Testis (tissue), 3 donors: ENCODE data around the gene CIITA. TPM values are rescaled to one million over a fixed set of nuclear protein-coding genes. Genes with fewer than 3 reads are reported as not detected.
"Not testable (repeated sequence)": the region's sequence is repeated elsewhere in the genome, so short reads cannot be mapped to it uniquely, and the experiment has no call there.

Experiments
- DNase-seq: peaks from one replicate; pipeline ENCODE4 v3.0.0-alpha.2; 2019
- H3K27ac ChIP-seq, 2 donors: fragments of 200-600 bp; sonication (generic); one replicate each; pipeline ENCODE4 v1.5.1; 2019
- H3K27me3 ChIP-seq: fragments of 200-600 bp; sonication (generic); one replicate; pipeline ENCODE4 v1.5.1; 2019
- H3K36me3 ChIP-seq: fragments of 200-600 bp; sonication (generic); one replicate; pipeline ENCODE4 v1.5.1; 2017; ENCODE audit warnings: low read depth; ENCODE audit errors: missing control alignments
- H3K4me1 ChIP-seq: fragments of 200-600 bp; sonication (generic); one replicate; pipeline ENCODE4 v1.5.1; 2019
- H3K4me3 ChIP-seq, 2 donors: fragments of 200-600 bp; sonication (generic); one replicate each; pipeline ENCODE4 v1.5.1; 2017 to 2019
- H3K9me3 ChIP-seq: fragments of 200-600 bp; sonication (generic); one replicate; pipeline ENCODE4 v1.5.1; 2017
- POLR2A ChIP-seq: fragments of 450-650 bp; IDR thresholded peaks from one replicate; pipeline ENCODE4 v1.6.1; 2017; ENCODE audit warnings: antibody characterized with exemption, mild to moderate bottlenecking, moderate library complexity
- WGBS, 2 donors: methylation state at CpG; one replicate each; pipeline ENCODE4 v1.1.5; 2018; 5-methylcytosine and 5-hydroxymethylcytosine counted together
- intact Hi-C: fragments of 100-400 bp; cut with DNase I; formaldehyde crosslinking; loops from one replicate; pipeline ENCODE4 v1.15.1; 2023; ENCODE audit warnings: low total_unique reads
- polyA plus RNA-seq: library from polyadenylated mRNA; stranded (reverse); fragments of 350-450 nt; fragmentation: Illumina TruSeq; extraction: RNeasy Lipid Tissue Mini Kit (QIAGEN cat#74804); gene quantifications from one replicate; pipeline ENCODE4 v1.2.3, GENCODE V29; 2014; ENCODE audit warnings: low read depth, low replicate concordance; ENCODE audit not compliant: insufficient read depth
- total RNA-seq, 2 donors: library from RNA; depleted of rRNA; stranded (reverse); fragments of >200 nt; gene quantifications; one replicate each; pipeline ENCODE4 v1.2.3, GENCODE V29; 2016
- TF ChIP-seq, protein P1 (sequence below), 3 experiments: fragments of 450-650 bp in 2 of 3; fragments of 200-600 bp in 1 of 3; sonication (generic) in 1 of 3; IDR thresholded peaks; one replicate each; pipeline ENCODE4 v1.5.1; 2016 to 2019; ENCODE audit warnings: antibody characterized with exemption in 3 of 3, mild to moderate bottlenecking in 2 of 3, moderate library complexity in 1 of 3

The CIITA gene
- total and polyA plus RNA-seq, 3 donors from 2014 or later = 6.3 to 16.0 (median 9.5) TPM

DNA sequence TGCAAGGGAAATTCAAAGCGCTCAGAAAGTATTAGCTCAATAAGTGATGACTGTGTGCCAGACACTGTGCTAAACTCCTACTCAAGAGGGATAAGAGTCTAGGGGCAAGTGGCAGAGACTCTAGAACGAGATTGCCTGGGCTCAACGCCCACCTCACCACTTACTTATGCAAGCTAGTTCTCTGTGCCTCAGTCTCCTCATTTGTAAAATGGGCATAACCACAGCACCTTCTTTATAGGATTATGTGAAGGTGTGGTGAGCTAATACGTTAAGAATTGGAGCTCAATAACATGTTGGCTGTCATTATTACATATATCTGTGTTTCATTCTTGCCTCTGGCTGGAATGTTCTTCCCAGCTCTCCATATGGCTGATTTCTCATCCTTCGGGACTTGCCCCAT is 49.9 kb downstream of the CIITA start:
- intact Hi-C loops = no loop called here
- H3K36me3 ChIP-seq = no peaks in the 10 kb centered on the region
- no peak for DNase-seq
- H3K27ac ChIP-seq = no peak overlapping the region
- no peaks in the 10 kb centered on the region for H3K9me3 ChIP-seq
- H3K27me3 ChIP-seq = no peaks in the 10 kb centered on the region
- WGBS, 2 donors = 88% methylated on average over 5 of the region's 5 CpGs
- H3K4me1 ChIP-seq = peaks cover 7% of the 10 kb centered on the region
- no peak overlapping the region for H3K4me3 ChIP-seq
- TF ChIP-seq POLR2A = no peak
- TF ChIP-seq, protein P1, sequence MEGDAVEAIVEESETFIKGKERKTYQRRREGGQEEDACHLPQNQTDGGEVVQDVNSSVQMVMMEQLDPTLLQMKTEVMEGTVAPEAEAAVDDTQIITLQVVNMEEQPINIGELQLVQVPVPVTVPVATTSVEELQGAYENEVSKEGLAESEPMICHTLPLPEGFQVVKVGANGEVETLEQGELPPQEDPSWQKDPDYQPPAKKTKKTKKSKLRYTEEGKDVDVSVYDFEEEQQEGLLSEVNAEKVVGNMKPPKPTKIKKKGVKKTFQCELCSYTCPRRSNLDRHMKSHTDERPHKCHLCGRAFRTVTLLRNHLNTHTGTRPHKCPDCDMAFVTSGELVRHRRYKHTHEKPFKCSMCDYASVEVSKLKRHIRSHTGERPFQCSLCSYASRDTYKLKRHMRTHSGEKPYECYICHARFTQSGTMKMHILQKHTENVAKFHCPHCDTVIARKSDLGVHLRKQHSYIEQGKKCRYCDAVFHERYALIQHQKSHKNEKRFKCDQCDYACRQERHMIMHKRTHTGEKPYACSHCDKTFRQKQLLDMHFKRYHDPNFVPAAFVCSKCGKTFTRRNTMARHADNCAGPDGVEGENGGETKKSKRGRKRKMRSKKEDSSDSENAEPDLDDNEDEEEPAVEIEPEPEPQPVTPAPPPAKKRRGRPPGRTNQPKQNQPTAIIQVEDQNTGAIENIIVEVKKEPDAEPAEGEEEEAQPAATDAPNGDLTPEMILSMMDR (IDR thresholded peaks at IDR 0.05) = no peak

DNA sequence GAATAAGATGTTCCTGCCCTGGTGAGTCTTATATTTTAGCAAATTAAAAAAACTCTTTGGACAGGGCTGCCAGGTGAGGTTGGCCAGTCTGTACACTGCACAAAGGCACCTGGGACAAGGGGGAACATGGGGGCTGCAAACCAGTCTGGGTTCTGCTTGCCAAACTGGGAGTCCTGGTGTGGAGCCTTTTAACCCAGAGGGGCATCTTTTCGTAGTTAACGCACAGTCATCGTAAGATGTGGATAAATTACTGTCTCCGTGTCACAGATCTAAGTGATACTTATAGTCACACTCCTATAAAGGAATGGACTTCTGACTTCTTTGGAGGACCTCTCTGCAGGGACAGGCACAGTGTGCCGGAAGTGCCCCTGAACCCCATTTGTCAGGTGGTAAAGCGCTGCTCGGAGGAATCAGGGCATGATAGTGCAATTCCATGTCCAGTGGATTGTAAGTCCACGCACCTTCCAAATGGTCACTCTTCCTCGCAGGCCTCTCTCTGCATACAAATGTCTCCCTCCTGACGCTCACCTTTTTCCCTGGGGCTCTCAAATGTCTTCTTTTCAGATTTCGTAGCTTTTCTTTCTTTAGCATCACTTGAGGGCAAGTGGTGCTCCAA is 50.6 kb downstream of the CIITA start:
- H3K4me3 ChIP-seq = no peak overlapping the region
- DNase-seq = no peak
- 97 to 99% methylated on average over 11 of the region's 11 CpGs for WGBS, 2 donors
- H3K36me3 ChIP-seq = no peaks in the 10 kb centered on the region
- intact Hi-C loops = no loop called here
- no peak overlapping the region for H3K27ac ChIP-seq
- H3K27me3 ChIP-seq = no peaks in the 10 kb centered on the region
- TF ChIP-seq, protein P1 (IDR thresholded peaks at IDR 0.05) = no peak
- TF ChIP-seq POLR2A = no peak
- no peaks in the 10 kb centered on the region for H3K9me3 ChIP-seq
- no peaks in the 10 kb centered on the region for H3K4me1 ChIP-seq

DNA sequence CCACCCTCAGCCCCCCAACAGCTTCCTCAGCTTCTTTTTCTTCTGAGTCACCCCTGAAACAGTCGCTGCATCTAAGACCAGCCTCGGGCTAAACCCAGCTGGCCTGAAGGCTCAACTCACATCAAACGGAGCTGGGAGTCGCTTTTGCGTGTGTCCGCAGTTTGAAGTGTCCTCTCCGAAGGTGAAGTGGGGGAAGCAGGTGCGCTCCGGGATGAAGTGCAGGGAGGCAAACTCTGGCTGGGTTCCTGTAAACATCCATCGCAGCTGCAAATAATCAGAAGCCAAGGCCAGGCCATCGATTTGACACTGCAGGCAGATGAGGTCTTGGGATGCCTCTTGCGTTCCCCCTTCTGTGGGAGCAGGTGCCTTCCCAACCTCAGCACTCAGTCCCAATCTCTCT is 52.1 kb downstream of the CIITA start:
- H3K9me3 ChIP-seq, DNase-seq, H3K36me3 ChIP-seq, H3K4me1 ChIP-seq, intact Hi-C loops, H3K4me3 ChIP-seq, H3K27me3 ChIP-seq, H3K27ac ChIP-seq: not testable (repeated sequence)
- 72 to 74% methylated on average over 8 to 12 of the region's 12 CpGs for WGBS, 2 donors

DNA sequence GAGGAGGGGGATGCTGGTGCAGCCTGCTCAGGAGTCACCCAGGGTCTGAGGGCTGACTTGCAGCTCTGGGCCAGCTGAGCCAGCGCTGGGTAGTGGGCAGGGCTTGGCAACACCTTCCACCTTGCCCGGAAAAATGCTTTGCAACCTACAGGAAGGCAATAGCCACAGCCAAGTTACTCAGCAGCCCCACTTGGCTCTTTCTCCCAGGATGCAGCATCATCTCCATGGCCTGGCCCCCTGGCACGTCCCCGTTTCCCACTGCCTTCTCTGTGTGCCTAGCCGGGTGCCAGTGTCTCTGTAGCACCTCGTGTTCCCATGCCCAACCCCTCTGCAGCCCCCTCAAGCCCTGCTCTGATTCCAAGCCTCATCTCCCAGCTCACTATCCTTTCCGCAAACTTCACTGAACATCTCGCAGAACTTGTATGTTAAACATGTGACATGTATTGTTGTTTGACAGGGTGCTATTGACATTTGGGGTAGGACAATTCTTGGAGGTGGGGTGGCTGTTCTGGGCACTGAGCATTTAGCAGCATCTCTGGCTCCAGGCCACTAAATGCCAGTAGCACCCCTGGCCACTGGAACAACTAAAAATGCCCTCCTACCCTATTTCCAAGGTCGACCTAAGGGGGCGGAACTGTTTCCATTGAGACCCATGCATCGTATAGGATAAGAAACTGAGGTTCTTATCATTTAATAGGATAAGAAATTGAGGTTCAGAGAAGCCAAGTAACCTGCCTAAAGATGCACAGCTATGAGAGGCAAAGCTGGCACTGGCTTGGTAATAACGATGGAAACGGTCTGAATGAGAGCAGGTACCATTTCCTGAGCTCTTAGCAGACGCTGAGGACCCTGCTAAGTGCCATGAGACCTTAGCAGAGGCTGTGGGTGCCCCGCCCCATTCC is 53.1 kb downstream of the CIITA start:
- no peak for DNase-seq
- Histone ChIP-seq H3K9me3 (no peaks in the 10 kb centered on the region), H3K36me3 (no peaks in the 10 kb centered on the region), H3K4me1 (peaks cover 13% of the 10 kb centered on the region), H3K27ac (no peak overlapping the region), H3K4me3 (no peak overlapping the region), H3K27me3 (no peaks in the 10 kb centered on the region)
- 77 to 79% methylated on average over 15 of the region's 15 CpGs for WGBS, 2 donors
- intact Hi-C loops = no loop called here
- TF ChIP-seq, protein P1 (IDR thresholded peaks at IDR 0.05) = no peak
- TF ChIP-seq POLR2A = no peak

DNA sequence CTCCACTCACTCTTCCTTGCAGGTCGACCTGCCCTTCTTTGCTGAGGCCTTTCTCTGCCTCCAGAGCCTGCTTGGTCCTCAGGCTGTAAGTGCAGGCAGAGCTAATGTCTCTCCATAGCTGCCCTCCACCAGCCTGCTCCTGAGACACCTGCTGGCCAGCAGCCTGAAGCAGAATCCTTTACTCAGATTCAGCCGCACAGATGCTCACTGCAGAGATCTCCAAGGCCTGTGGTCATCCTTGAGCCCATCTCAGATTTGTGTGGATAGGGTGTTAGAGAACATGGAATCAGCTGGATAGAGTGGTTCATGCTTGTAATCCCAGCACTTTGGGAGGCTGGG is 53.7 kb downstream of the CIITA start:
- 67 to 84% methylated on average over 1 to 2 of the region's 2 CpGs for WGBS, 2 donors
- H3K27ac ChIP-seq = no peak overlapping the region
- H3K4me1 ChIP-seq = peaks cover 18% of the 10 kb centered on the region
- no peak for TF ChIP-seq POLR2A
- TF ChIP-seq, protein P1 (IDR thresholded peaks at IDR 0.05) = no peak
- no peaks in the 10 kb centered on the region for H3K9me3 ChIP-seq
- intact Hi-C loops = no loop called here
- H3K36me3 ChIP-seq = no peaks in the 10 kb centered on the region
- DNase-seq = no peak
- no peak overlapping the region for H3K4me3 ChIP-seq
- H3K27me3 ChIP-seq = no peaks in the 10 kb centered on the region
